GM19463 (cell line): Measurements from ENCODE around the gene EEFSEC.

Experiments used
- ATAC-seq: cut with Tn5 transposase; IDR thresholded peaks from one replicate; pipeline ENCODE4 v1.9.1; 2021; ENCODE audit warnings: mild to moderate bottlenecking, moderate library complexity; ENCODE audit not compliant: unreplicated experiment

EEFSEC gene

DNA sequence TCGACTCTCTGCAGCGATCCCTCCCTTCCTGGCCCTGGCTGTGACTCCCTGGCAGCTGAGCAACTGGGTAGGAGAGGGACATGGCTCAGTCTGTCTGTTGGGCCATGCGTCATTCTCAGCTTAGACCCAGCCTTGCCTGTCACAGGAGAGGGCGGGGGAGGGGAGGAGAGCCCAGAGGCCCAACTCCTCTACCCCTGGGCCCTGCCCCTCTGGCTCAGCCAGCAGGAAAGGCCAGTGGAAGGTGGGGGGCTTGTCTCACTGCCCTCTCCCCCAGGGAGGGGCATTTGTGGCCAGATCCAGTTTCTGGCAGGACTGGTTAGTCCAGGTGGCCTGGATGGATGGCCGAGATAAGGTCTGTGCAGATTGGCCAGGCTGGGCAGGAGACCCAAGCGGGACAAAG lies 281.8 kb downstream of the EEFSEC start:
- no peak for ATAC-seq

GRCh38 chr3:128435561-128435960 lies 282.3 kb downstream of the EEFSEC start:
- ATAC-seq = no peak

DNA sequence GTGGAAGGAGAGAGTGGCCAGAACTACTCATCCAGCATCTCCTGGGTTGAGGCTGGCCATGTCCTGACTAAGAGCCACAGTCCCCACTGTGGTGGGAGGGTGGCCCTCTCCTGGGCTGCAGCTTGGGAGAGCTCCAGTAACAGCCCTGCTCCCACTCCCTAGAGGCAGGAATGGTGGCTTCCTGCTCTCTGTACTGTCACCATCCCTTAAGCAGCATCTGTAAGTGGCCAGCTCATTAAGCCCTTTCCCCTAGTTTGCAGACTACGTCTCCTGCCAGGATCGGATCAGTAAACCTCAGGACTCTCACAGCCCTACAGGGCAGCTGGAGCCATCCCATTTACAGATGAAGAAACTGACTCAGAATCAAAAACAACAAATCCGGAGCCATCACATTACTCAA lies 282.9 kb downstream of the EEFSEC start:
- no peak for ATAC-seq

GRCh38 chr3:128438488-128439072 lies 285.3 kb downstream of the EEFSEC start:
- ATAC-seq = no peak

- ATAC-seq = no peak
Measured at GRCh38 chr3:128439226-128439625, 285.9 kb downstream of the EEFSEC start.

DNA sequence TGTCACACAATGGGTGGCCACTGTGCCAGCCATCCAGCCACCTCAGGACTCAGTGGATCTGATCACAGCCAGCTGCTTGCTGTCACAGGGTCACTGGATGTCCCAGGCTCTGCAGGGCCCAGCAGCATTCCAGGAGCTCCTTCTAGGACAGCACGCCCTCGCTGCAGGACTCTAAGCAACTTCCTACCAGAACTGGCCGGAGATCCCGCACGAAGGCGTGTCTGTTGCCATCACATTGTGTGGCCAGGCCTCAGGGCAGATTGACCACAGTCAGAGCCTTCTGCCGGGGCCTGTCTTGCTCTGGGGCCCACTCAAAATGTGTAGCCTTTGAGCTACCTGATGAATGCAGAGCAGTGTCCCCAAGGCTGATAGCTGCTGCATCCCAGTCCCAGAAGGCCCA lies 288.8 kb downstream of the EEFSEC start:
- ATAC-seq = no peak

DNA sequence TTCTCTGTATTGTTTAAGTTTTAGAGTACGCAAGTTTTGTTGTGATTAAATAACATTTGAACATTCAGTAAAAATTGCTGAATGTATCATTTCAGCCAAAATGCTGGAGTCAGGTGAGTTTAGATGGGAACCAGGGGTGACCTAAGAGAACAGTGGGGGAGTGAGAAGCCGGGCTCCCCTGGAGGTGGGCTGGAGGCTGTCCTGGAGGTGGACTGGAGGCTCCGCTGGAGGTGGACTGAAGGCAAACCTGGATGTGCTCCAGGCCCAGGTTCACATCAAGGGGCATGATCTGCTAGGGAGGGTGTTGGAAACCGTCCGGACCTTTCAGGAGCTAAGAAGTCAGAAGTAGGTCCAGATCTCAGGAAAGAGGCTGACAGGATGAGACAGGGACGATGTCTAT lies 289.7 kb downstream of the EEFSEC start:
- no peak for ATAC-seq

- ATAC-seq = no peak
Measured at GRCh38 chr3:128443771-128444170, 290.5 kb downstream of the EEFSEC start.

DNA sequence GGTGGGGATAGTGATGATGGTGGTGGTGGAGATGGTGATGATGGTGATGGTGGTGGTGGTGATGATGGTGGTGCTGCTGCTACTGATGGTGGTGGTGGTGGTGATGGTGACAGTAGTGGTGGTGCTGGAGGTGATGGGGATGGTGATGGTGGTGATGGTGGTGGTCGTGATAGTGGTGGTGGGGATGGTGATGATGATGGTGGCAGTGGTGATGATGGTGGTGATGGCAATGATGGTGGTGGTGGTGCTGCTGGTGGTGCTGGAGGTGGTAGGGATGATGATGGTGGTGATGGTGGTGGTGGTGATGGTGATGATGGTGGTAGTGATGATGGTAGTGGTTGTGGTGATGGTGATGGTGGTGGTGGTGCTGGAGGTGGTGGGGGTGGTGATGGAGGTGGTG lies 292.1 kb downstream of the EEFSEC start:
- no peak for ATAC-seq

DNA sequence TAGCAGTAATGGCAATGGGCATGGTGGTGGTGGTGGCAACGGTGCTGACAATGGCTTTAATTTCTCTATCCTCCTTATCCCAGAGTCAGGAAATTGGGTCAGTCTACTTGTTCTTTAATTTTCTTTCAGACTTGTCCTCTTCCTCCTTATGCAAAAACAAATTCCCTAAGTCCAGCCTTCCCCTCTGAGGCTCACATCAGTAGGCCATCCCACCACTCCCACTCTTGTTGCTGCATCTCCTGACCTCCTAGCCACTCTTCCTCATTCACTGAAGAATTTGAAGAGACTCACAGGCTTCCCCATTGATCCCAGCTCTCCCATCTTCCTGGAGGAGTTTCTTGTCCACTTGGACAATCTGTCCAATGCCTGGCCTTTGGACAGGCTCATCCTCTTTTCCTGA lies 293.5 kb downstream of the EEFSEC start:
- no peak for ATAC-seq

DNA sequence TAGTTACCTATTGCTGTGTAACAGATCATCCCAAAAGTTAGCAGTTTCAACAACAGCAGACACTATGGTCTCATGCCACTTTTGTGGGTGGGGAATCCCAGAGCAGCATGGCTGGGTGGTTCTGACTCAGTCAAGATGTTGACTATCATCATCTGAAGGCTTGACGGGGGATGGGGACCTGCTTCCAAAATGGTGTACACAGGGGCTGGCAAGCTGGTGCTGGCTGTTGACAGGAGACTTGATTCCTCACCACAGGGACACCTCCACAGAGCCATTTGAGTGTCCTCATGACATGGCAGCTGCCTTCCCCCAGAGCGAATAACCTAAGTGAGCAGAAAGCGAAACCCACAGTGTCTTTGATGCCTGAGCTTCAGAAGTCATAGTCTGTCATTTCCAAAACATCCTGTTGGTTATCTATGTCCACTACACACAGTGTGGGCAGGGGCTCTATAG lies 294.3 kb downstream of the EEFSEC start:
- no peak for ATAC-seq

GRCh38 chr3:128448491-128448890 lies 295.2 kb downstream of the EEFSEC start:
- ATAC-seq = no peak

DNA sequence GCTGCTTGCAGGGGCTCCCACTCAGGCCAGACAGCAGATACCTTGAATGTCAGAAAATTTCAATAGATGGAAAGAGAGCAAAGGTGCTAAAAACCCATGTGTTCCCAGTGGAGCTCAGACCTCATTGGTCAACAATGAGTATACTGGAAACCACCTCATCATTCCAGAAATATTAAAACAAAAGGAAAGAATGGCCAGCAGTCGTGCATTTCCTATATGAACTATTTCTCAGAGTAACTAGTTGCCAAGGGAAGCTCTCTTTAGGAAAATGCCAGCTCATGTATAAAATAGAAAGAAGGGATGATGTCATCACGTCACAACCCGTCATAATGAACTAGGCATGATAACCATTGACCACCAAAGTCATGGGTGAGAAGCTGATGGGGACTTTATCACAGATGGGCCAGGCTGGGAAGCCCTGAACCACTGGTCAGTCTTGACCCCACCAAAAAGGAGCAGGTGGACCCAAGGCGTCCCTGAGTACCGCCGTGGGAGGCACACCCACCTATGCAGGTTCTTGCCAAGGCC lies 295.9 kb downstream of the EEFSEC start:
- no peak for ATAC-seq

GRCh38 chr3:128452120-128452519 lies 298.8 kb downstream of the EEFSEC start:
- ATAC-seq = no peak

DNA sequence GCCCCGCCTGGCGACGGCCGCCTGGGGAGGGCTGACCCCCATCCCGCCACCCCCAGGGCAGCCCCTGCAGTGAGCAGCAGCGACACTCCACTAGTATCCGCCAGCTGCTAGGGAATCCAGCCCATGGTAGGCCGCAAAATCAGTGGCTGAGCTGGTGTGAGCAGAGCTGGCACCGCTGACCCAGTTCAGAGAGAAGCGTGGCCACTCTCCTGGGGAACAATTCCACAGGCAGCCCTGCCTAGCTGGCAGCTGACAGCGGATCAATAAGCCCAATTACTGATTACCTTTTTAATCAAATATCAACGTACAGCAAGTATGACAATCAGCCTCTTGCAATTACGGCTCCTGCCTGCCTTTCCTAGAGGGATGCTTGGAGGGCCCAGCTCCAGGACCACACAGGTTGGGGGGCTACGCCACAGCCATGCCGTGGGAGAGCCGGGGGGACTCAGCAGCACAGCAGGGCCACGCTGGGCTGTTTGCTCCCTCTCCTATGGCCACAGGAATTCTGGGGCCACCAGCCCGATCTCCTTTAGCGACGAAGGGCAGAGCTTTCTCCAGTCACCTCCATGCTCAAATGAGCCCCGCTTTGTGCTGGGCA lies 299.5 kb downstream of the EEFSEC start:
- no peak for ATAC-seq

- ATAC-seq = no peak
Measured at GRCh38 chr3:128453501-128454309, 300.4 kb downstream of the EEFSEC start.

DNA sequence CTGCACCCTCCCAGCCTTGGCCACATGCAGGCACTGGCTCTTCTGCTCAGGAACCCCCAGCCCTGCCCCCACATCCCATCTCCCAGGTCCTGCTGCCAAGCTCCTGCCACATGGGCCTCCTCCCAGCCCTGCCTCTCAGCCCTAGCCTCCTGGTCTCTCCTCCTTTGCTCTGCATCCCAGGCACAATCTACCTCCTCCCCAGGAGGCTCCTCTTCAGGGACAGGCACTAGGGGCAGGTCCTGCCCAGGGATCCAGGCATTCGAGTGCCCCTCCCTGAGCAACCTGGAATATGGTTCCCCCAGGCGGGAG lies 301.0 kb downstream of the EEFSEC start:
- no peak for ATAC-seq

DNA sequence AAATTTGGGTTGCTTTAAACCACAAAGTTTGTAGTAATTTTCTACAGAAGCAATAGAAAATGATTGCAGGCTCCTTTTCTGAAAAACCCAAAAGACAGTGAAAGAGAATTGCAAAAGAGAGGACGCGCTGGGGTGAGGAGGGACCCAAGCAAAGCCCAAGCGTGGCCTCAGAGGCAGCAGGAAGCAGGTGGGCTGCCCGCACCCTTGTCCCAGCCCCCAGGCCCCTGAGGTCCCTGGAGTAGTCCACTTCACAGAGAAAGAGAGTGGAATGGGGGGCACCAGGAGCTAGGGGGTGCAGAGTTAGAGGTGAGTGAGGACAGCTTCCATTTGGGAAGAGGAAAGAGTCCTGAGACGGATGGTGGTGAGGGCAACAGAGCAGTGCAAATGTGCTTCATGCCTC lies 301.8 kb downstream of the EEFSEC start:
- ATAC-seq = no peak

DNA sequence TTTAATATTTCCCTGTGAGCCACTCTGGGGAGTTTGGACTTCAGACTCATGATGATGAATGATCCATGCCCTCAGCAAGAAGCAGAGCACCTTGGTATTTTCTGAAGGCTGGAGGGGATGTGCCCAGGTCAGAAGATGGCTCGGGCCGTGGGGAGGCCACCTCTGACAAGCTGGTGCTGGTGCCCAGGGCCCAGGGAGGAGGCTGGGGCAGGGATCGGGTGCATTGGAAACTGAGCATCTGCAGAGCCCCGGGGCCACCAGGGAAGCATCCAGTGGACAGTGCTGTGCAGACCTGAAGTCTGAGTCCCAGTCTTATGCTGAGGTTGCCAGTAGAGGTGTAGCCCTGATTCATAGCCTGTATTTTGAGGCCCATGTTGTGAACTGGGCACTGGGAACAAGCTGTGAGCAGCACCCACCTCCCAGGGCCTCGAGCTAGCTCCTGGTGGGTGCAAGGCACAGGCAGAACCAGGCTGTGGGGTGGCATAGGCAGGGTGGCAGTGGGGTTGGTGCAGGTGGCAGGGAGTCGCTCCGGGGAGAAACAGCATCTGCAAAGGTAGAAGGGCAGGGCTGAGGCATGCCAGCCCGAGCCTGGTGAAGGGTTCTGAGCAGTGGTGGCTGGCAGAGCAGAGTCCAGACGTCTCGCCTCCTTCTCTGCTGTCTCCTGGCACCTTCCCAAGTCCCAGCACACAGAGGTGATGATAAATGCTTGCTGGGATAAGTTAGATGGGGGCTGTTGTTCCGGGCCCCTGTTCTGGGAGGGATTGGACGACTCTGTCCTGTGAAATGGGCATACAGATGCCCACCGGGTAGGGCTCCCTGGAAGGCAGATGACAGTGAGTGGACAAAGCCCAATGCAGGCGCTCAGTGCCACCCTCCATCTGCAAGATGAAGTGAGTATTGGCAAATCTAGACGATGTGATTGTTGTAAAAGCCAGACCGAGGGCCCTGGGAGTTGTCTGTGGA lies 302.8 kb downstream of the EEFSEC start:
- no peak for ATAC-seq

GRCh38 chr3:128456776-128457715 lies 303.8 kb downstream of the EEFSEC start:
- no peak for ATAC-seq
